GM12878 (cell line): ENCODE measurements around the gene IL16. TPM values are rescaled to one million over a fixed set of nuclear protein-coding genes. Genes with fewer than 3 reads are reported as not detected.
A peak's percentile ranks its signal among the peaks of the same experiment; 100 is the strongest.

Source experiments
- ATAC-seq: fragments of 200-7000 bp; cut with Tn5 transposase; 3 replicates; pipeline ENCODE4 v1.9.1; 2020; ENCODE audit warnings: mild to moderate bottlenecking, moderate library complexity
- BruUV-seq: library from RNA; stranded (reverse); fragments of 400-500 nt; replicated peaks from 2 replicates; lab custom pipeline; 2021; lab: Mats Ljungman, UMichigan
- CTCF ChIA-PET: fragments of 300-600 bp; sonication (Branson Sonifier 250); formaldehyde crosslinking; extraction: SDS; loops from one replicate; lab custom pipeline; 2021; ENCODE audit warnings: inconsistent platforms; lab: Yijun Ruan, JAX
- POLR2A ChIA-PET: fragments of 350-600 bp; formaldehyde crosslinking; extraction: SDS; loops from one replicate; lab custom pipeline; 2021; ENCODE audit warnings: inconsistent platforms; lab: Charles Lee
- RAD21 ChIA-PET: fragments of 300-600 bp; sonication (Branson Sonifier 250); formaldehyde crosslinking; loops from one replicate; lab custom pipeline; 2023; ENCODE audit warnings: antibody characterized with exemption; ENCODE audit not compliant: unreplicated experiment; lab: Charles Lee
- SMC1A ChIA-PET: fragments of 300-600 bp; sonication (Branson Sonifier 250); formaldehyde crosslinking; loops from one replicate; lab custom pipeline; 2023; ENCODE audit not compliant: unreplicated experiment, uncharacterized antibody; lab: Charles Lee
- DNase-seq: peaks from one replicate; pipeline ENCODE4 v3.0.0-alpha.2; 2011; ENCODE audit warnings: low read depth, low spot score
- FAIRE-seq: peaks from 3 replicates; lab custom pipeline; 2011; peaks lifted over from hg19 to GRCh38; lab: Jason Lieb, UNC
- H2AFZ ChIP-seq: 2 replicates; pipeline ENCODE4 v1.6.0; 2011; ENCODE audit warnings: low read depth, low read length, control low read depth; ENCODE audit not compliant: control insufficient read depth
- H3K27ac ChIP-seq: 2 replicates; pipeline ENCODE4 v1.5.1; 2011; ENCODE audit warnings: control low read depth; ENCODE audit not compliant: control insufficient read depth, insufficient read depth
- H3K27me3 ChIP-seq, 2 experiments: replicated peaks in 1 of 2; 2 replicates each; pipeline versions ENCODE4 v1.6.0 to v1.6.1; 2011; ENCODE audit warnings: low read length in 1 of 2; ENCODE audit not compliant: control insufficient read depth in 2 of 2, insufficient read depth in 2 of 2
- H3K36me3 ChIP-seq, 2 experiments: 2 replicates each; pipeline ENCODE4 v1.5.1; 2011; ENCODE audit warnings: low read length in 1 of 2; ENCODE audit not compliant: control insufficient read depth in 2 of 2, insufficient read depth in 2 of 2
- H3K4me1 ChIP-seq: 2 replicates; pipeline ENCODE4 v1.6.1; 2011; ENCODE audit warnings: mild to moderate bottlenecking, low read length, moderate library complexity, mixed read lengths; ENCODE audit not compliant: control insufficient read depth, insufficient read depth
- H3K4me2 ChIP-seq: 2 replicates; pipeline ENCODE4 v1.6.0; 2011; ENCODE audit warnings: control low read depth; ENCODE audit not compliant: control insufficient read depth, insufficient read depth
- H3K4me3 ChIP-seq: fragments of 200-600 bp; sonication (generic); 2 replicates; pipeline ENCODE4 v1.5.1; 2016
- H3K79me2 ChIP-seq: 2 replicates; pipeline ENCODE4 v1.6.0; 2011; ENCODE audit warnings: low read length; ENCODE audit not compliant: control insufficient read depth, insufficient read depth
- H3K9ac ChIP-seq: 2 replicates; pipeline ENCODE4 v1.8.0; 2011; ENCODE audit warnings: low read length, control low read depth, mixed read lengths; ENCODE audit not compliant: control insufficient read depth, insufficient read depth
- H3K9me3 ChIP-seq: replicated peaks from 3 replicates; pipeline ENCODE4 v1.5.1; 2011; ENCODE audit warnings: mild to moderate bottlenecking, low read length; ENCODE audit not compliant: control insufficient read depth, insufficient read depth
- H4K20me1 ChIP-seq: 2 replicates; pipeline ENCODE4 v1.6.0; 2011; ENCODE audit not compliant: control insufficient read depth, insufficient read depth
- CTCF ChIP-seq, 3 experiments: IDR thresholded peaks in 2 of 3; conservative IDR thresholded peaks in 1 of 3; 2 replicates each; pipeline ENCODE4 v1.5.1; 2011; ENCODE audit warnings: low read depth in 3 of 3, low read length in 3 of 3, mild to moderate bottlenecking in 3 of 3, control low read depth in 2 of 3, moderate library complexity in 2 of 3, inconsistent platforms in 1 of 3, mixed read lengths in 1 of 3; ENCODE audit not compliant: control insufficient read depth in 2 of 3, insufficient read depth in 1 of 3; ENCODE audit errors: extremely low read depth in 1 of 3
- ELK1 ChIP-seq: IDR thresholded peaks from 2 replicates; pipeline ENCODE4 v1.6.1; 2012; ENCODE audit warnings: low read depth, low read length, improper control_type of control experiment
- WGBS: methylation state at CpG from one replicate; pipeline ENCODE4 v1.1.6; 2016; ENCODE audit warnings: low lambda C conversion rate; ENCODE audit not compliant: insufficient replicate concordance, insufficient coverage; ENCODE audit errors: missing lambda C conversion rate; 5-methylcytosine and 5-hydroxymethylcytosine counted together
- in situ Hi-C: fragments of 300-500 bp; cut with MboI; formaldehyde crosslinking; loops from 9 replicates; pipeline ENCODE4 v1.14.3; 2018; ENCODE audit warnings: mixed read lengths
- intact Hi-C: fragments of 100-400 bp; cut with micrococcal nuclease; formaldehyde crosslinking; loops from one replicate; pipeline ENCODE4 v1.14.2; 2022; ENCODE audit not compliant: unreplicated experiment
- polyA plus RNA-seq, 11 experiments: library from polyadenylated mRNA; depleted of rRNA in 4 of 11; unstranded in 6 of 11; stranded (reverse) in 5 of 11; fragments of >200 nt; fragmentation: Nextera tagmentation in 4 of 11; fragmentation: Illumina TruSeq in 1 of 11; extraction: Ambion mirVana in 4 of 11; extraction: Trizol in 1 of 11; gene quantifications; 1 replicate in 1 of 11; 2 replicates in 10 of 11; pipeline versions ENCODE4 v1.2.1 to v1.2.3, GENCODE V29; 2011 to 2016; ENCODE audit warnings: inconsistent platforms in 2 of 11, missing spikeins in 2 of 11, low read depth in 1 of 11
- total RNA-seq, 4 experiments: library from RNA; depleted of rRNA in 3 of 4; stranded (reverse); fragments of >200 nt in 3 of 4; fragmentation: Illumina TruSeq in 1 of 4; extraction: Trizol in 1 of 4; gene quantifications; 2 replicates each; pipeline versions ENCODE4 v1.2.1 to v1.2.3, GENCODE V29; 2013 to 2021

IL16 gene
- total and polyA plus RNA-seq, 10 of the 15 experiments (the other 5 are each of a cell fraction or from before 2014, with no cell fraction given) = 21.7 to 206 (median 44.5) TPM

- H2AFZ ChIP-seq = no peak overlapping the region
- H4K20me1 ChIP-seq = no peaks in the 10 kb centered on the region
- ChIA-PET CTCF (interaction anchor here (1.0 to 8.1 kb wide), 5 partner anchors 28 to 157 kb away, joined by 3 to 249 read pairs (median 4); no protein-coding TSS in a partner anchor), SMC1A (interaction anchor here (0.7 to 6.2 kb wide), 8 partner anchors 9 to 120 kb away, joined by 3 to 102 read pairs (median 4); no protein-coding TSS in a partner anchor), RAD21 (interaction anchor here (1.0 kb wide), 1 partner anchor 47 kb away, joined by 3 read pairs; no protein-coding TSS in a partner anchor), POLR2A (interaction anchor here (0.6 kb wide), 1 partner anchor 602 kb away, joined by 3 read pairs; no protein-coding TSS in a partner anchor)
- H3K9me3 ChIP-seq = no peaks in the 10 kb centered on the region
- no peaks in the 10 kb centered on the region for H3K36me3 ChIP-seq
- WGBS = 46% methylated on average over 4 of the region's 4 CpGs
- intact Hi-C loops = no loop called here
- H3K27me3 ChIP-seq = peaks cover 0 to 2% of the 10 kb centered on the region in 2 experiments; a peak in 1 of 4 replicates
- H3K4me1 ChIP-seq = no peaks in the 10 kb centered on the region
- no TSS peak for BruUV-seq
- FAIRE-seq = no peak
- in situ Hi-C loops = no loop called here
- H3K79me2 ChIP-seq = no peaks in the 10 kb centered on the region
- DNase-seq = no peak
- H3K9ac ChIP-seq = no peak overlapping the region
- no peak overlapping the region for H3K4me2 ChIP-seq
- peak; percentile 43; the same call in 2 of the 3 replicates for ATAC-seq
- TF ChIP-seq CTCF (IDR thresholded peaks at IDR 0.05 in 2 of 3, conservative IDR thresholded peaks at IDR 0.05 in 1 of 3; ENCODE audit: control insufficient read depth in 2 of 3, extremely low read depth in 1 of 3, insufficient read depth in 1 of 3, low read depth in 3 of 3, low read length in 3 of 3) (peak; percentile 12 to 16 (median 12); a peak in 1 of 6 replicates), ELK1 (no peak)
- no peak overlapping the region for H3K4me3 ChIP-seq
- no peak overlapping the region for H3K27ac ChIP-seq
These were observed 44.3 kb upstream of the IL16 start for GRCh38 chr15:81152339-81152738.
